ES-I3 (cell line): Measurements from ENCODE around the gene WASHC2A.
"Not testable (repeated sequence)": the region's sequence is repeated elsewhere in the genome, so short reads cannot be mapped to it uniquely, and the experiment has no call there.

Experiments
- H3K36me3 ChIP-seq: 2 replicates; pipeline ENCODE4 v1.6.1; 2013; ENCODE audit warnings: mild to moderate bottlenecking, low read length, control low read depth, moderate library complexity; ENCODE audit not compliant: insufficient read depth
- H3K4me1 ChIP-seq: 2 replicates; pipeline ENCODE4 v1.6.1; 2013; ENCODE audit warnings: mild to moderate bottlenecking, control low read depth, low read length; ENCODE audit not compliant: insufficient read depth
- H3K9ac ChIP-seq: 2 replicates; pipeline ENCODE4 v1.6.1; 2013; ENCODE audit warnings: low read depth, mild to moderate bottlenecking, low read length, moderate library complexity
- H3K9me3 ChIP-seq: 2 replicates; pipeline ENCODE4 v1.6.1; 2013; ENCODE audit warnings: mild to moderate bottlenecking, low read length, moderate library complexity; ENCODE audit not compliant: control insufficient read depth, insufficient read depth

WASHC2A gene

DNA sequence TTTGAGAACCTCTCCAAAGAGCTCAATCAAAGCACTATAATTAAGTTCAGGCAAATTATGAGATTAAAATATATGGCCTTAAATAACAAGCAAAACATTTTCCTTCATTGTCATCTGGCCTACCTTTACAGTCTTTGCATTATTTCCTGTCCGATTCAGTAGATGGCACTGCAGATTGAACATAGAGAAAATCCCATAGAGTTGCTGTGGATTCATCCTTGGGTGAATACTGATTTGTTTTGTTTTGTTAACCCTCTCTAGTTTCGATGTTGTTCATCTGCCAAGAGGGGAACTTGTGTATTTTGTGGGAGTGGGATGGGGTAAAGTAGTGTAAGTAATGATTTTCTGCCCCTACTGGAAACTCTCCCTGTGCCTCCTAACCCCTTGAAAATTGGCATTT, 97.3 kb downstream of the WASHC2A start:
- not testable (repeated sequence) for H3K4me1 ChIP-seq, H3K9ac ChIP-seq, H3K9me3 ChIP-seq, H3K36me3 ChIP-seq

DNA sequence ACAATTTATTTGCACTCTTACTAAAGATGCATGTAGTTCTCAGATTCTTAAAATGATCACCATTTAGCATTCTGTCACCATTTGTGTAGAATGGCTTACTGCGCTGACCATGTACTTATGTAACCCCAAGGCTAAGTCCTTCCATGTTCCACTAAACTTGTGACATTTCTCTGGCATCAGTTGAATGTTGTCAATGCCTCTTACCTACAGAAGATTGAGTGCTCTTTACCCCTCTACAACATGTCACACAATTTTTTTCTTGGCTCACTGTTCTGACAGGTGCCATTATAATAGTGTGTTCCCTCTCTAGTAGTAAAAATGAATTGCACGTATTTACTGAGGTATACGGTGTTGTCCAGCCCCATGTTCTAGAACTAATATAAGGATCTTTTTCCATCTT, 100.1 kb downstream of the WASHC2A start:
- not testable (repeated sequence) for H3K9ac ChIP-seq, H3K36me3 ChIP-seq, H3K9me3 ChIP-seq, H3K4me1 ChIP-seq

DNA sequence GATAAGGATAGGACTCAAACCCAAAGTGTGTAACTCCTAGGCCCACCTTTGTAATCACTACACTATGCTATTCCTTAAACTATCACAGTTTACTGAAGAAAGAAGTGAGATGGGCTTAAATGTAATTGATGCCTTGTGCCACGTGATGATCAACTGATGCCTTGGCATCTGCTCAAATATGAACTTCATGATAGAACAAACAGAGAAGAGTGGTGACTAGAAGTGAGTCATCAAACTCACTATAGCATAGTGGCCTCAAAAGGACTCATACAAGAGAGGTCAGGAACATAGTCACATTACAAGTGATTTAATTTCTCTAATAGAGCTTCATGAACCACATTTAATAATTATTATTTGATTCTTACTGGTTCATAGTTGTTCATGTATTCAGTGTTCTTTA, 101.8 kb downstream of the WASHC2A start:
- not testable (repeated sequence) for H3K4me1 ChIP-seq, H3K9ac ChIP-seq, H3K36me3 ChIP-seq, H3K9me3 ChIP-seq

DNA sequence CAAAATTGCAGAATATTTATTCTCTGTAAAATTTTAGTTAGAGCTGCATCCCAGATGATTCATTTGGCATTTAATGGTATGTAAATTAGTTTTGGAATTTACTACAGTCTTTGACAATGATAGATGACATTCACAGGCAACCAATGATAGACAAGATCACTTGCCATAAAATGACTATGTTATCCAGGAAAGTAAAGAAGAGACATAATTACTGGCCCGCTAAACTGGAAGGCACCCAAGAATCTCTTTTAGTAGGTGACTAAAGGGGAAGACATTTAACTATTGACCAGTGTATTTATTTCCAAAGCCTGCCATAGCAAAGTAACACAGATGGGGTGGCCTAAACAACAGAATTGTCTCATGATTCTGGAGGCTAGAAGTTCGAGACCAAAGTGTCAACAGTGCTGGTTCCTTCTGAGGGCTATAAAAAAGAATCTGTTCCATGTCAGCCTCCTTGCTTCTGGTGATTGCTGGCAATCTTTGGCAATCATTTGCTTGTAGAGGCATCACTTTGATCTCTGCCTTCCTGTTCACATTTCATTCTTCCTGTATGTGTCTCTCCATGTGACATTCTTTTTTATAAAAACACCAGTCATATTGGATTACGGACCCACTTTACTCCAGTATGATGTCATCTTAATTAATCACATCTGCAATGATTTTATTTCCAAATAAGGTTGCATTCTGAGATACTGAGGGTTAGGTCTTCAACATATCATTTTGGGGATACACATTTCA, 107.2 kb downstream of the WASHC2A start:
- not testable (repeated sequence) for H3K36me3 ChIP-seq, H3K4me1 ChIP-seq, H3K9me3 ChIP-seq, H3K9ac ChIP-seq
